ENCODE data around the gene SNX24.

SNX24 gene

GRCh38 chr5:122921826-122922225 lies 76.4 kb downstream of the SNX24 start:
- DNase-seq (ENCODE audit: low read depth) = no peak

- no peak for DNase-seq (ENCODE audit: low read depth)
Observed at GRCh38 chr5:122924203-122924602, 78.8 kb downstream of the SNX24 start.

GRCh38 chr5:122924719-122925395 lies 79.4 kb downstream of the SNX24 start:
- no peak for DNase-seq (ENCODE audit: low read depth)

DNA sequence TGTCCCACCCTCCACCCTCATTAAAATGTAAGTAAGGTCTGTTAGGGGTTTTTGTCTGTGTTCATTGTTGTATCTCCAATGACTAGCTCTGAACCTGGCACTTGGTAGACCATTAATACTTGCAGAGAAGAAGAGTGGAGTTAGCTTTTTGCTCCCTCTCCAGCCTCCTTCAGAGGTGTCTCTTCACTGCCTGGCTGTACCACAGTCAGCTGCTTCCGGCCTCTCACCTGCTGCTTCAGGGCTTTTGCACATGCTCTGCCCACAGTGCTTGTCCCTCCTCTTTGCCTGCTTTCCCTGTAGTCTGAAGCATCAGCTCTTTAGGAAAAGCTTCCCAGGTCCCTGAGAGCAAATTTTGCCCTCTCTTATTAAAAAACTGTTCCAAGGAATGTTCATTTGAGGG lies 83.6 kb downstream of the SNX24 start:
- no peak for DNase-seq (ENCODE audit: low read depth)

DNA sequence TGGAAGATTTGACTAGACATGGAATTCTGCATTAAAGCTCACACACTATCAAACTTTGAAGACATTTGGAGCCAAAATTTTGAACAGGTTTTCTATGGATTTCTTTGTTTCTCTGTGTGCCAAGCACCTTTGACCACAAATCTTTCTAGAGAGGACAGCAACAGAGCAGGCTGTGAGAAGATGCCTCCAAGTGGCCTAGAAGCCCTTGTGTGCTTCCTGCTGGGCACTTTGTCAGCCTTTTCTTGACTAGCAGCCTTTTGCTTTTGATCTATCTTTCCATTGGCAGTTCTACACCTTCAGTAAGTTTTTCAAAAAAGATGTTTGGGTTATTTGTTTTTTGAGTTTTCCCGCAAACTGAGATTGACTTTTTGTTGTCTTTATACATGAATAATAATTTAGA lies 84.6 kb downstream of the SNX24 start:
- no peak for DNase-seq (ENCODE audit: low read depth)

DNA sequence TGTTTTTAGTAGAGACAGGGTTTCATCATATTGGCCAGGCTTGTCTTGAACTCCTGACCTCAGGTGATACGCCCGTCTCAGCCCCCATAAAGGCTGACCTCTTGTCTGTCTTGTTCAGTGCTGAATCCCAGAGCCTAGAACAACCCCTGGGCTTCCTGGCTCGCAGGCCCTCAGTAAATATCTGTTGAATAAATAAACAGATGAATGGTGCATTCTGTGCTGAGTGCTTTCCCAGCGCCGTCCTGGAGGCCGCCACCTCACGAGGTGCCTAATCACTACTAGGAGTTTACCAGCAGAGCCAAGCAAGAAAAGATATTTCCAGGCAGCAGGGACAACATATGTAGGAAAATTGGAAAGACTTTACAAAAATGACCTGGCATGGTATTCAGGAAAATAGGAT lies 88.5 kb downstream of the SNX24 start:
- DNase-seq (ENCODE audit: low read depth) = no peak

GRCh38 chr5:122936088-122936487 lies 90.7 kb downstream of the SNX24 start:
- no peak for DNase-seq (ENCODE audit: low read depth)

DNA sequence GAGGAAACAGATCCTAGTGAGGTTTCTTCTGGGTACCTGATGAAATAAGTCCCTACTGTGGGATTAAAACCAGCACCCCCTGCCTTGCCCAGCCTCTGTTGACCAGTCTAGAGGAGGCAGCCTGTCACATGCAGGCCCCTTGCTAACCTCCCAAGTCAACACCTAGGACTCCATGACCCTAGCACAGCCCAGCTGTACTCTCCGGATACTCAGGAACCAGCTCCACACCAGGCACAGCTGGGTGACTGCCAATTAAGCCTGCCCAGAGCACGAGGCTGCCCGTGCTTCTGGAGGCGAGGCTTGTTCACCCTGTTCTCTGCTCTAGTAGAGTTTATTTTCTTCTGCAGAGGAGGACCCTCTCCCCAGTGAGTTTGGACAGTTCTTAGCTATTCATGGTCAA lies 92.5 kb downstream of the SNX24 start:
- DNase-seq (ENCODE audit: low read depth) = no peak

DNA sequence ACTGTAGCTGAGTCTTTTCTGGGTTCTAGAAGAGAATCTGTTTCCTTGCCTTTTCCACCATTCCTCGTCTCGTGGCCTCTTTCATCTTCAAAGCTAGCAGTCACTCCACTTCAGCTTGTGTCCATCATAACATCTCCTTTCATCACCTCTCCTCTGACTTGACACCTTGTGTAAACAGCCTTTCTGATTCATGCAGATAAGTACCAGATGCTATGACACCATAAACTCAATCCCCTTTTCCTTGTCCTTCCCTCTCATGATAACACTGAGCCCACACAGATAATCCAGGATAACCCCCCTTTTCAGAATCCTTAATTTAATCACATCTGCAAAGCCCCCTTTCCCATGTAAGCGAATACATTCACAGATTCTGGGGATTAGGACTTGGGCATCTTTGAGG lies 95.5 kb downstream of the SNX24 start:
- no peak for DNase-seq (ENCODE audit: low read depth)

- no peak for DNase-seq (ENCODE audit: low read depth)
Observed at GRCh38 chr5:122941737-122942136, 96.3 kb downstream of the SNX24 start.

DNA sequence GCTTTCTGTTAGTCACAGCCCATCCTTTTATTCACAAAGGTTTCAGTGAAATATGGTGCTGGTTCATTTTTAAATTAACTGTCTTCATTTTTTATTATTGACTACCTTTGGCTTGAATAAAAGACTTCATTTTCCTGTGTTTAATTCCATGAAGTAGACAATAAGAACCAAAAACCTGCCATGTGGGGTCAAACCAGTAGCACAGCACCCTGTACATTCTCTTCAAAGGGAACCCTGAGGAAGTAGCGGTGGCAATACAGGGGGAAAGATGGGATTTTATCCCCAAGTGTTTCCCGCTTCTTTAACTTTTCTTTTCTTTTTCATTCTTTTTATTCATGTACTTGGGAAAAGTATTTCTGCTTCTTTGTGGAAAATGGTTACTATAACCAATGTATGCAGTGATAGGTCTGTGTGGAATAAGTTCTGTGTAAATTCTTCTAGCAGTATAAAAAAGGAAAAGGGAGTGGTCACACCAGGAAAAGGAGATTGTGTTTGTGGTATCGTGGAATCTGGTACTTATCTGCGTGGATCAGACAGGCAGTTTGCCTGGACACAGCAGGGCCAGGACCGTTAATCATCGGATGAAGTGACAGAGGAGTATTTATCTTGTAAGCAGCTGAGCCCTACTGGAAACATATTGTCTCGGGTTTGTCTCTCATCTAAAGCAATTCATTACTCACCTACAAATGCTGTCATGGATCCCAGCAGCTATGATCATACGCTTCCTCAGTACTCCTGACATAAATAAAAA lies 96.9 kb downstream of the SNX24 start:
- DNase-seq (ENCODE audit: low read depth) = no peak

GRCh38 chr5:122943050-122943698 lies 97.8 kb downstream of the SNX24 start:
- DNase-seq (ENCODE audit: low read depth) = no peak

GRCh38 chr5:122944051-122944450 lies 98.6 kb downstream of the SNX24 start:
- no peak for DNase-seq (ENCODE audit: low read depth)

DNA sequence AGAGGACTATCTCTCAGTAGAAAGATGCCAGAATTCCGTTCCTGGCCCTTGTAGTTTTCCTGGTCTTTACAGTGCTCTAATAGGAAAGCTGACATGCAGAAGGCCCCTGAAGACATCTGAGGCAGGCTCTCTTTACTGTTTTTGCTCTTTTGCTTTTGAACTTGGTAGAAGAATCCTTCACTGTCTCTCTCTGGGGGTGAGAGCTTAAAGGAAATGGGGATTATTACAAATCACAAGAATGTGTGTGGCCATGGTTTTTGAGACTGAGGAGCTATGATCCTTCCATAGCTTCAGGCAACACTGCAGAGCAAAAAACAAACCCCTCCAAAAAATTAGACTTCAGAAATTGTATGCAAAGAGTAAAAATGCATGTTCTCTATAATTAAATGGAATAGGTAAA lies 102.0 kb downstream of the SNX24 start:
- DNase-seq (ENCODE audit: low read depth) = no peak

DNA sequence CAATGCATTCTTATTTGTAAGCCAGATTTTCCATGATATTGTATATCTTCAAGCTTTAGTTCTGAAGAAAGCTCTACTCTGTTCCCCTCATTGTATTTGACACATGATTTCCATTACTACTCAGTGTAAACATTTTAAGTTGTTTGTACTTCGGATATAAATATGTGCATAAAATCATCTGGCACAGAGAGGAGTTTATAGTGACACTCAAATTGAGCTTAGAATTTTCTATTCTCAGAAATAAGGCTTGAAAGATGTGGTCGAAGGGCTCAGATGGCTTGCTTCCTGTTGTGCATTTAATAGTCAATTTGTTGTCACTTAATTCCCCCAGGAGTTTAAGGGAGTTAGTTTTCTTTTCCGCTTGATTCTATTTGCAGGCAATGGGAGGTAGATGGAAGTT lies 102.4 kb downstream of the SNX24 start:
- DNase-seq (ENCODE audit: low read depth) = no peak

DNA sequence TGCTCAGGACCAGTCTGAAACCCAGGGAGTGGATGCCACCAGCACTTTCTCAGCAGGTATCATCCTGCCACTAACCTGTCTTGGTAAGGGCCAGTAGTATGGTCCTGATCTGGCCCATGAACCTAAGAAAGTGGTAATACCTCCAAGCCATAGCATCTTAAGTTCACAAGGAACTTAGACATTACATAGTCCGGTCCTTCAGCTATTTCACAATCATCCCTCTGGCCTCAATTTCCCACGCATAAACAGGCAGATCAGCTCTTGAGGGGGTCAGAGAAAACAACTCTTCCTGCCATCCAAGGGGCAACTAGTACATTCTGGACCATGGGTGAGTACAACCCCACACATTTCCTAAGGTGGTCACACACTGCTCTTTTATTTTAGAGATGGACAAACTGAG lies 102.9 kb downstream of the SNX24 start:
- DNase-seq (ENCODE audit: low read depth) = no peak

GRCh38 chr5:122951658-122952057 lies 106.2 kb downstream of the SNX24 start:
- DNase-seq (ENCODE audit: low read depth) = no peak

DNA sequence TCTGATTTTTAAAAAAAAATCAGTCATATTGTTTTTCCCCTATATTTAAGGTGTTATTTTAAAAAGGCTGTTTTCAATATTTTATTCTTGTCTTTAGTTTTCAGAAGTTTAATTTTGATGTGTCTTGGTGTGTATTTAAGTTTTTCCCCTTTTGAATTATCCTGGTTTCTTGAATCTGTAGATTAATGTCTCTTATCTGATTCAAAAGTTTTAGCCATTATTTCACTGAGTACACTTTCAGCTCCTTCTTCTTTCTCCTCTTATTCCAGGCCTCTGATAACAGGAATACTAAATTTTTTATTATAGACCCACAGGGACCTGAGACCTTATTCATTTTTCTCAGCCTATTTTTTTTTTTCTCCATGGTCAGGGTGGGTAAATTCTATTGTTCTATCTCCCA lies 109.3 kb downstream of the SNX24 start:
- DNase-seq (ENCODE audit: low read depth) = no peak

- DNase-seq (ENCODE audit: low read depth) = no peak
Observed at GRCh38 chr5:122957457-122957856, 112.0 kb downstream of the SNX24 start.

DNA sequence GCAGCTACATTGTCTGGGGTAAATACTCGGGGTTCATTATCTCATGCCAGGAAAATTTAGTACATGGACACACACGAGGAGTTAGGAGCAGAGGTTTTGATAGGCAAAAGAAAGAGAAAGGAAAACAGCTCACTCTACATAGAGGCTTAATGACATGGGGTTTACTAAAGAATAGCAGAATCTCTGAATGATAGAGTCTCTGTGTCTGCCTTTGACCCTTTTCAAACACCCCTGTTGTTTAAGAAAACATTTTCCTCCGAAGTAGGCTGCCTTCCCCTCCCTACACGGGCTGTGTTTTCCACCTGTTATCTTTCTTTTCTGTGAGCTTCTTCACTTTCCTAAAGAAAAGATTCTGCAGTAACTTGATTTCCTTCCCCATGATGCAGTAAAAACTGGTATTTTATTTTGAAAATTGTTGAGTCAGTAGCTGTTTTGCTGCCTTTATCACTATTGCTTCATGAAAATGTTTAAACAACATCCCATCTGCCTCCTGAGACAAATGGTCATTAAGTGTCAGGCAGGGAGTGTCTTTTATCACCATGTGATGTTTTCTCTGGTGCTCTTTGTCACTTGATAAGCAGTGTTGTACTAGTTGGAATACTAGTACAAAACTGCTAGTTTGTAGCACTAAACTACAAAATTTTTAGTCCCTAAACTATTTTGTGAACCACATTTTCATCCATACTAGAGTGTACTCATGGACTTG lies 114.5 kb downstream of the SNX24 start:
- DNase-seq (ENCODE audit: low read depth) = no peak

DNA sequence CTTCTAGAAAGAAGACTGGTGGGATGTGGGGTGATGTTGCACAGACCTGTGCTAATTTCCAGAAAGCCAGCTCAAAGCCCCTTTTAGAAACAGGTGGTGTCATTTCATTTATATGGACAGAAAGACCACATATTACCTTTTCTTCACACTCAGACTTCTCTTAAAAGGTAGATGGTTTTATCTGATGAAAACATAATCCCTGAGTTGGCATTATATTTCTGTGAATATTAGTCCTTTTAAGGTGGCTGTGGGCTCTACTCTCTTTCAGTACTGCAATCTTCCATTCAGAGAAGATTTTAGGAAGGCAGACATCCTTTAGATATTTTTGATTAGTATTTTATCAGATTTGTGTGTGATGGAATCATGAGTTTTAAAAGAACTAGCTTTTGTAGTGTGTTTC lies 117.9 kb downstream of the SNX24 start:
- DNase-seq (ENCODE audit: low read depth) = no peak

DNA sequence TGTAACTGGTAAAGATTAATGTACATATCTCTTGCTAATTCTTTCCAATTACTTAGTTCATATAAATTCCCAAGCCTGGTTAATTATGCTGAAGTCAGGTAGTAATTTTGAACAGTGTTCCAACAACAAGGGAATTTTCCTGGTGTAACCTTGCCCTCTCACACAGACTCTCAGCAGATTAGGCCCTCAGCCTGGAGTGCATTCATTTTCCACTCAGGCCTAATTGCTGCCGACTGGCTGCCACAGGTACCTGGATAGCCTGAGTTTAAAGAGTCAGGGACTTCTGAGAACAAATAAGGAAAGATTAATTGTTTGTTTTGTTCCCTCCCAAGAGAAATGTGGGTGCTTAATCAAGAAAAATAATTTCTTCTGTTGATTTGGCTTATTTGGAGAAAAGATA lies 119.7 kb downstream of the SNX24 start:
- no peak for DNase-seq (ENCODE audit: low read depth)

- DNase-seq (ENCODE audit: low read depth) = no peak
Observed at GRCh38 chr5:122967085-122967484, 121.7 kb downstream of the SNX24 start.
